ENCODE measurements around the gene FAM120A.

FAM120A gene

GRCh38 chr9:93532141-93532540 is 80.7 kb downstream of the FAM120A start:
- DNase-seq = no peak
- Histone ChIP-seq H3K36me3 (replicated peaks) (peaks cover 23% of the 10 kb centered on the region), H3K4me3 (ENCODE audit: low read depth, low read length) (no peak overlapping the region), H3K27me3 (replicated peaks) (no peaks in the 10 kb centered on the region), H3K27ac (no peak overlapping the region)
- in situ Hi-C loops (cut with HindIII; ENCODE audit: low pct_ligation_motif_present, low sequenced_read_pairs) = no loop called here
- TF ChIP-seq CTCF (IDR thresholded peaks at IDR 0.05; ENCODE audit: low read depth, low read length, missing control alignments) = no peak

DNA sequence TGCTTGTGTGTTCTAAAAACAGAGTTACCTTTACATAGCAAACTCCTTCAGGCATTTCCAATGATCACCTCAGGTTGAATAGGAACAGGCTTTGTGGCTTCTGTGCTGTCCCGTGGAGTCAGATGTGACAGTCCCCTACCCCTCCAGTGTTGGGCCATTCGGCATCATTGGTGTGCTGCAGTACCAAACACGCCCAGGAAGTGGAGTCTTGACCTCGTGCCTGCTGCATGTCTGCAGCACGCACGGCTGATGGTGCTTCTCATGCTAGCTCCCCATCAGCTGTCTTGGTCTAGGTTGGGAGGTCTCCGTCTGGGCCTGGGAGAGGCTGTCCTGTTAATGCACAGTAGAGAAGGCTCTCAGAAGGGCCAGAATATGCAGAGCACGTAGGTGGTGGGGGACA is 82.4 kb downstream of the FAM120A start:
- Histone ChIP-seq H3K36me3 (replicated peaks) (peaks cover 24% of the 10 kb centered on the region), H3K4me3 (ENCODE audit: low read depth, low read length) (no peak overlapping the region), H3K27ac (no peak overlapping the region), H3K27me3 (replicated peaks) (no peaks in the 10 kb centered on the region)
- no peak for DNase-seq
- in situ Hi-C loops (cut with HindIII; ENCODE audit: low pct_ligation_motif_present, low sequenced_read_pairs) = no loop called here
- no peak for TF ChIP-seq CTCF (IDR thresholded peaks at IDR 0.05; ENCODE audit: low read depth, low read length, missing control alignments)

DNA sequence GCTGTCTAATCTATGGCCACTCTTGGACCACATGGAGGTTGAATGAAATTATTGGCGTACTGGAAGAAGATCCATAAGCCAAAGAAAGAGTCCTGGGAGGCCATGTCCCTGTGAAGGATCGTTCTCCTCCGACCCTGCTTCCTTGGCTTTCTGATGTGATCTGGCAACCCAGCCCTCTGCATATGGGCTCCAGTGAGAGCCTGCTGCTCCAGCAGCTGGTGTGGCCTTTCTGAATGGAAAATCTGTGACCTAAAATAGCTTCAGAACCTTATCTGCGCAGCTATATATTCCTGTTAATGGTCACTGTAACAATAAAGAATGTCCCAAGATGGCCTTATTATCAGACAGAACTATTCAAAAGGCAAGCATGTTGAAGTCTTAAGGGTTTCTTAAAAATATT is 84.7 kb downstream of the FAM120A start:
- H3K36me3 ChIP-seq (replicated peaks) = peaks cover 31% of the 10 kb centered on the region
- H3K27me3 ChIP-seq (replicated peaks) = no peaks in the 10 kb centered on the region
- in situ Hi-C loops (cut with HindIII; ENCODE audit: low pct_ligation_motif_present, low sequenced_read_pairs) = no loop called here
- DNase-seq = no peak
- no peak overlapping the region for H3K4me3 ChIP-seq (ENCODE audit: low read depth, low read length)
- H3K27ac ChIP-seq = no peak overlapping the region
- no peak for TF ChIP-seq CTCF (IDR thresholded peaks at IDR 0.05; ENCODE audit: low read depth, low read length, missing control alignments)

- Histone ChIP-seq H3K36me3 (replicated peaks) (peaks cover 32% of the 10 kb centered on the region), H3K27me3 (replicated peaks) (no peaks in the 10 kb centered on the region), H3K27ac (no peak overlapping the region), H3K4me3 (ENCODE audit: low read depth, low read length) (no peak overlapping the region)
- no peak for TF ChIP-seq CTCF (IDR thresholded peaks at IDR 0.05; ENCODE audit: low read depth, low read length, missing control alignments)
- in situ Hi-C loops (cut with HindIII; ENCODE audit: low pct_ligation_motif_present, low sequenced_read_pairs) = no loop called here
- no peak for DNase-seq
These were observed 85.4 kb downstream of the FAM120A start for GRCh38 chr9:93536874-93537273.

DNA sequence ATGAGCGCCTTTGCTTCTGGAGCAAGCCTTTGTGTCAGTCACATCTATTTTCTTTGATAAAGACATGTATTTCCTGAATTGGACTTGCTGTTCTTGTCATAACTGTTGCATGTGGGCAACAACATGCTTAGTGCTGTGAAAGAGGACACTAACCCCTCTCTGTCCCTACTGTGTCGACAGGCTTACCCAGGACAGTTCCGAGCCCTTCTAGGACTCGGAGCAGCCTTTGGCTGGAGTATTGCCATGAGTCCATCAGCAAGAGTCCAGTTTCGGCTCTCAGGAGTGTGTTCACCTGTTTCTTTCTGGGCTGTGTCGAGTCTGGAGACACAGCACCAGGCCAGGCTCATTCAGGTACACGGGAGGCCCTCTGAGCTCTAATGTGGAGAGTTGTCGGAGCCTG is 88.8 kb downstream of the FAM120A start:
- DNase-seq = no peak

More for the DNA sequence above, 88.8 kb downstream of the FAM120A start:
- H3K4me3 ChIP-seq (ENCODE audit: low read depth, low read length) = no peak overlapping the region
- in situ Hi-C loops (cut with HindIII; ENCODE audit: low pct_ligation_motif_present, low sequenced_read_pairs) = no loop called here
- no peaks in the 10 kb centered on the region for H3K27me3 ChIP-seq (replicated peaks)
- no peak for TF ChIP-seq CTCF (IDR thresholded peaks at IDR 0.05; ENCODE audit: low read depth, low read length, missing control alignments)
- H3K27ac ChIP-seq = no peak overlapping the region
- H3K36me3 ChIP-seq (replicated peaks) = peaks cover 39% of the 10 kb centered on the region

All from brain microvascular endothelial cell (primary cell).